A549 (cell line): Measurements from ENCODE around the gene SNCAIP. TPM values are rescaled to one million over a fixed set of nuclear protein-coding genes. Genes with fewer than 3 reads are reported as not detected.

Experiments used
- ATAC-seq, 2 experiments: fragments of 200-7000 bp in 1 of 2; fragments of >200 bp in 1 of 2; cut with Nextera tagmentation in 1 of 2; cut with Tn5 transposase in 1 of 2; 3 replicates each; pipeline versions ENCODE4 v1.8.0 to v1.9.1; 2018 to 2020; ENCODE audit warnings: mild to moderate bottlenecking in 1 of 2, moderate library complexity in 1 of 2
- CTCF ChIA-PET: fragments of 300-600 bp; sonication (Branson Sonifier 250); formaldehyde crosslinking; extraction: SDS; loops from one replicate; lab custom pipeline; 2021; ENCODE audit warnings: antibody characterized with exemption, inconsistent platforms; lab: Yijun Ruan, JAX
- POLR2A ChIA-PET: fragments of 350-600 bp; formaldehyde crosslinking; extraction: SDS; loops from one replicate; lab custom pipeline; 2021; ENCODE audit warnings: antibody characterized with exemption, inconsistent platforms; lab: Yijun Ruan, JAX
- DNase-seq, 2 experiments: peaks; one replicate each; pipeline versions ENCODE4 v3.0.0 to v3.0.0-alpha.2; 2011 to 2016; ENCODE audit warnings: low read depth in 1 of 2, low spot score in 1 of 2
- FAIRE-seq: peaks from 2 replicates; lab custom pipeline; 2011; peaks lifted over from hg19 to GRCh38; lab: Jason Lieb, UNC
- H3K27ac ChIP-seq, 2 experiments: fragments of >200 bp; sonication (Bioruptor Twin); formaldehyde crosslinking; 3 replicates each; pipeline ENCODE4 v1.5.1; 2016 to 2017
- H3K4me1 ChIP-seq: fragments of >200 bp; sonication (Bioruptor Twin); formaldehyde crosslinking; 3 replicates; pipeline ENCODE4 v1.6.1; 2016
- H3K4me2 ChIP-seq: fragments of >200 bp; sonication (Bioruptor Twin); formaldehyde crosslinking; 3 replicates; pipeline ENCODE4 v1.6.1; 2016
- H3K4me3 ChIP-seq: fragments of >200 bp; sonication (Bioruptor Twin); formaldehyde crosslinking; 3 replicates; pipeline ENCODE4 v1.5.1; 2016
- H3K9me3 ChIP-seq: fragments of >200 bp; sonication (Bioruptor Twin); formaldehyde crosslinking; 3 replicates; pipeline ENCODE4 v1.6.1; 2016
- CBX2 ChIP-seq: fragments of 200-600 bp; sonication (generic); IDR thresholded peaks from 2 replicates; pipeline ENCODE4 v1.6.1; 2016; ENCODE audit warnings: low read depth, mild to moderate bottlenecking, borderline replicate concordance
- CBX8 ChIP-seq: fragments of 200-600 bp; sonication (generic); IDR thresholded peaks from 2 replicates; pipeline ENCODE4 v1.6.1; 2016
- CEBPB ChIP-seq, 2 experiments: fragments of >200 bp in 1 of 2; sonication (Bioruptor Twin) in 1 of 2; formaldehyde crosslinking in 1 of 2; IDR thresholded peaks; 2 replicates each; pipeline ENCODE4 v1.6.1; 2012 to 2016
- EHF ChIP-seq: fragments of 250-450 bp; sonication (Bioruptor Pico); IDR thresholded peaks from 2 replicates; pipeline ENCODE4 v1.5.0; 2020; ENCODE audit warnings: mild to moderate bottlenecking
- ESRRA ChIP-seq: fragments of 150-350 bp; IDR thresholded peaks from 2 replicates; pipeline ENCODE4 v1.6.1; 2014; ENCODE audit warnings: mild to moderate bottlenecking, low read length, borderline replicate concordance
- JUN ChIP-seq, 2 experiments: fragments of >200 bp; sonication (Bioruptor Twin); formaldehyde crosslinking; IDR thresholded peaks; 2 replicates in 1 of 2; 3 replicates in 1 of 2; pipeline ENCODE4 v1.6.1; 2016 to 2017
- ZC3H11A ChIP-seq: fragments of 450-650 bp; IDR thresholded peaks from 2 replicates; pipeline ENCODE4 v1.6.1; 2014; ENCODE audit warnings: antibody characterized with exemption, mild to moderate bottlenecking
- ZSCAN20 ChIP-seq: fragments of 250-450 bp; sonication (Bioruptor Pico); IDR thresholded peaks from 2 replicates; pipeline ENCODE4 v1.8.0; 2022; ENCODE audit warnings: mild to moderate bottlenecking, moderate library complexity
- WGBS: methylation state at CpG from one replicate; pipeline ENCODE4 v1.1.6; 2017; ENCODE audit errors: missing lambda C conversion rate; 5-methylcytosine and 5-hydroxymethylcytosine counted together
- polyA plus RNA-seq, 4 experiments: library from polyadenylated mRNA; depleted of rRNA in 3 of 4; stranded (reverse); fragments of >200 nt; fragmentation: RNase III in 1 of 4; extraction: RNeasy Plus Mini Kit Qiagen cat#74134 plus additional on column Dnase treatment in 1 of 4; gene quantifications; 2 replicates in 3 of 4; 3 replicates in 1 of 4; pipeline ENCODE4 v1.2.3, GENCODE V29; 2011 to 2017
- TF ChIP-seq, protein P1 (sequence below): fragments of 150-350 bp; IDR thresholded peaks from 2 replicates; pipeline ENCODE4 v1.6.1; 2014; ENCODE audit warnings: low read depth, mild to moderate bottlenecking, low read length
- TF ChIP-seq, protein P2 (sequence below): fragments of 200-600 bp; sonication (generic); IDR thresholded peaks from 2 replicates; pipeline ENCODE4 v1.6.1; 2016; ENCODE audit warnings: antibody characterized with exemption, mild to moderate bottlenecking, moderate library complexity
- TF ChIP-seq, protein P3 (sequence below): fragments of >200 bp; sonication (Bioruptor Twin); formaldehyde crosslinking; IDR thresholded peaks from 3 replicates; pipeline ENCODE4 v1.6.1; 2016
- TF ChIP-seq, protein P4 (sequence below): fragments of 450-650 bp; IDR thresholded peaks from 2 replicates; pipeline ENCODE4 v1.6.1; 2014; ENCODE audit warnings: antibody characterized with exemption

The SNCAIP gene
- polyA plus RNA-seq, 2 of the 4 experiments (the other 2 are of a cell fraction), result 0.03 to 0.04 TPM

DNA sequence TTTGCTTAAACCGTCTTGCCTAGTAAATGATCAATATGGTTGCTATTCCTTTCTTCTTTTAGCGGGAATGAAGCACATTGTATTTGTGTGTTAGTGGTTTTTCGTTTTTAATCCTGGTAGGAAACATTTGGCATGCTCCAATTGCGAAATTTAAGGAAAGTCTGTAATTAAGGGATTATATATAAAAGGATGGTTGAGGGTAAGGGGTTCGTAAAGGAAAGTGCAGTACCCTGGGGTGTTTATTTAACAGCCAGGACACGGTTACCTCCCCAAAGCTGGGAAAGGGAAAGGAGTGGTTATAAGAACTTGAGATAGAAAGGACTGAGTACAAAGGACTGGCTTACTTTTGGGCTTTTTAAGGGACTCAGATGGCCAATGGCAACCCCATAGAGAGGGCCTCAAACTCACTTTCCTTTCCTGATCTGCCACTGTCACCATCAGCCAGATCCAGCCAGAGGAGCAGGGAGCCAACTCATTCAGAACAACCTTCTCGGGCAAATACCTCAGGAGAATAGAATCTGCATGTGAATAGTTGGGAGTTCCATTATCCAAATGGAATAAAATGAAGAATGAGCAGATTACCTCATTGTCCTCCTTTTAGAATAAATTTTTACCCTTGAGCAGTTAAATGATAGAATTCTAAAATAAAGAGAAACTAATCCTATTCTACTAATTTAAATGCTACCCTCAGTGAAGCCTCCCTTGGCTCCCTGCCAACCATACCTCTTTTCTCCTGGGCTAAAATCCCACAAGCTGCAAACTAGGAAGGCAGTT lies 117.7 kb downstream of the SNCAIP start (continued):
- TF ChIP-seq, protein P1, sequence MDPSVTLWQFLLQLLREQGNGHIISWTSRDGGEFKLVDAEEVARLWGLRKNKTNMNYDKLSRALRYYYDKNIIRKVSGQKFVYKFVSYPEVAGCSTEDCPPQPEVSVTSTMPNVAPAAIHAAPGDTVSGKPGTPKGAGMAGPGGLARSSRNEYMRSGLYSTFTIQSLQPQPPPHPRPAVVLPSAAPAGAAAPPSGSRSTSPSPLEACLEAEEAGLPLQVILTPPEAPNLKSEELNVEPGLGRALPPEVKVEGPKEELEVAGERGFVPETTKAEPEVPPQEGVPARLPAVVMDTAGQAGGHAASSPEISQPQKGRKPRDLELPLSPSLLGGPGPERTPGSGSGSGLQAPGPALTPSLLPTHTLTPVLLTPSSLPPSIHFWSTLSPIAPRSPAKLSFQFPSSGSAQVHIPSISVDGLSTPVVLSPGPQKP, result no peak
- TF ChIP-seq ESRRA, result no peak

DNA sequence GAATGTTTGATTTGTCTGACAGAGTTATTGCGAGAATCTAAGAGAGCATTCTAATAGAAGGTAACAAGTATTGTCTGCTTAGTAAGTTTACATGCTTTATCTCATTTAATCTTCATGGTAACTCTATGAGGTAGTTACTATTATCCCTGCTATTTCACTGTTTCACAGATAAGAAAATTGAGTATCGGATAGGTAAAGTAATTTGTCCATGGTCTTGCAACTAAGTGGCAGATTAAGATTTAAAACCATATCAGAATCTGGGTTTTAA lies 118.2 kb downstream of the SNCAIP start:
- TF ChIP-seq ZSCAN20 (CRISPR knock-in tag) (no peak), EHF (CRISPR knock-in tag) (no peak), JUN (IDR thresholded peaks at IDR 0.05) (no peak), CBX2 (no peak)
- TF ChIP-seq, protein P2, sequence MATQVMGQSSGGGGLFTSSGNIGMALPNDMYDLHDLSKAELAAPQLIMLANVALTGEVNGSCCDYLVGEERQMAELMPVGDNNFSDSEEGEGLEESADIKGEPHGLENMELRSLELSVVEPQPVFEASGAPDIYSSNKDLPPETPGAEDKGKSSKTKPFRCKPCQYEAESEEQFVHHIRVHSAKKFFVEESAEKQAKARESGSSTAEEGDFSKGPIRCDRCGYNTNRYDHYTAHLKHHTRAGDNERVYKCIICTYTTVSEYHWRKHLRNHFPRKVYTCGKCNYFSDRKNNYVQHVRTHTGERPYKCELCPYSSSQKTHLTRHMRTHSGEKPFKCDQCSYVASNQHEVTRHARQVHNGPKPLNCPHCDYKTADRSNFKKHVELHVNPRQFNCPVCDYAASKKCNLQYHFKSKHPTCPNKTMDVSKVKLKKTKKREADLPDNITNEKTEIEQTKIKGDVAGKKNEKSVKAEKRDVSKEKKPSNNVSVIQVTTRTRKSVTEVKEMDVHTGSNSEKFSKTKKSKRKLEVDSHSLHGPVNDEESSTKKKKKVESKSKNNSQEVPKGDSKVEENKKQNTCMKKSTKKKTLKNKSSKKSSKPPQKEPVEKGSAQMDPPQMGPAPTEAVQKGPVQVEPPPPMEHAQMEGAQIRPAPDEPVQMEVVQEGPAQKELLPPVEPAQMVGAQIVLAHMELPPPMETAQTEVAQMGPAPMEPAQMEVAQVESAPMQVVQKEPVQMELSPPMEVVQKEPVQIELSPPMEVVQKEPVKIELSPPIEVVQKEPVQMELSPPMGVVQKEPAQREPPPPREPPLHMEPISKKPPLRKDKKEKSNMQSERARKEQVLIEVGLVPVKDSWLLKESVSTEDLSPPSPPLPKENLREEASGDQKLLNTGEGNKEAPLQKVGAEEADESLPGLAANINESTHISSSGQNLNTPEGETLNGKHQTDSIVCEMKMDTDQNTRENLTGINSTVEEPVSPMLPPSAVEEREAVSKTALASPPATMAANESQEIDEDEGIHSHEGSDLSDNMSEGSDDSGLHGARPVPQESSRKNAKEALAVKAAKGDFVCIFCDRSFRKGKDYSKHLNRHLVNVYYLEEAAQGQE, result no peak
- TF ChIP-seq, protein P3, sequence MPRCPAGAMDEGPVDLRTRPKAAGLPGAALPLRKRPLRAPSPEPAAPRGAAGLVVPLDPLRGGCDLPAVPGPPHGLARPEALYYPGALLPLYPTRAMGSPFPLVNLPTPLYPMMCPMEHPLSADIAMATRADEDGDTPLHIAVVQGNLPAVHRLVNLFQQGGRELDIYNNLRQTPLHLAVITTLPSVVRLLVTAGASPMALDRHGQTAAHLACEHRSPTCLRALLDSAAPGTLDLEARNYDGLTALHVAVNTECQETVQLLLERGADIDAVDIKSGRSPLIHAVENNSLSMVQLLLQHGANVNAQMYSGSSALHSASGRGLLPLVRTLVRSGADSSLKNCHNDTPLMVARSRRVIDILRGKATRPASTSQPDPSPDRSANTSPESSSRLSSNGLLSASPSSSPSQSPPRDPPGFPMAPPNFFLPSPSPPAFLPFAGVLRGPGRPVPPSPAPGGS, result no peak
- ATAC-seq, result no peak
- H3K4me1 ChIP-seq, result no peaks in the 10 kb centered on the region
- DNase-seq, result no peak
- H3K27ac ChIP-seq, result no peak overlapping the region
- 55% methylated on average over 2 of the region's 2 CpGs for WGBS
- H3K9me3 ChIP-seq, result no peaks in the 10 kb centered on the region
- no peak overlapping the region for H3K4me2 ChIP-seq
- no peak overlapping the region for H3K4me3 ChIP-seq
- FAIRE-seq, result peak; percentile 13
- CTCF ChIA-PET, result no interaction called here
- POLR2A ChIA-PET, result no interaction called here

DNA sequence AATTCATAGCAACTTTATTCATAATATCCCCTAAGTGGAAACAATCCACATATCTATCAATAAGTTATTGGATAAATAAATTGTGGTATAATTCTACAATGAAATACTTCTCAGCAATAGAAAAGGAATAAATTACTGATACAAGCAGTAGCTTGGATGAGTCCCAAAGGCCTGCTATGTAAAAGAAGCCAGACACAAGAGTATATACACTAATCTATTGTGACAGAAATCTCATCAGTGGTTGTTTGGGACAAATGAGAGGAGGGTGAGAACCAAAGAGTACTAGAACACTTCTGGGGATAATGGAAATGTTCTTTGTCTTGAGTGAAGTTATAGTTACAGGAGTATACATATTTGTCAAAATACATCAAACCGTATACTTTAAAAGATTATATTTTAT lies 119.3 kb downstream of the SNCAIP start:
- no peak for ATAC-seq
- Histone ChIP-seq H3K27ac (no peak overlapping the region), H3K4me3 (no peak overlapping the region), H3K4me2 (no peak overlapping the region), H3K4me1 (no peaks in the 10 kb centered on the region)
- DNase-seq, result no peak
- POLR2A ChIA-PET, result no interaction called here
- WGBS, result 94% methylated on average over 1 of the region's 1 CpG
- FAIRE-seq, result no peak
- CTCF ChIA-PET, result no interaction called here
- TF ChIP-seq JUN (IDR thresholded peaks at IDR 0.05), result no peak
- TF ChIP-seq, protein P4, sequence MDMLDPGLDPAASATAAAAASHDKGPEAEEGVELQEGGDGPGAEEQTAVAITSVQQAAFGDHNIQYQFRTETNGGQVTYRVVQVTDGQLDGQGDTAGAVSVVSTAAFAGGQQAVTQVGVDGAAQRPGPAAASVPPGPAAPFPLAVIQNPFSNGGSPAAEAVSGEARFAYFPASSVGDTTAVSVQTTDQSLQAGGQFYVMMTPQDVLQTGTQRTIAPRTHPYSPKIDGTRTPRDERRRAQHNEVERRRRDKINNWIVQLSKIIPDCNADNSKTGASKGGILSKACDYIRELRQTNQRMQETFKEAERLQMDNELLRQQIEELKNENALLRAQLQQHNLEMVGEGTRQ, result no peak
- no peak for TF ChIP-seq CBX8
- no peak for TF ChIP-seq ZC3H11A
- TF ChIP-seq CEBPB (IDR thresholded peaks at IDR 0.05), result no peak
- TF ChIP-seq, all 56 proteins: peak for 0
- H3K9me3 ChIP-seq, result no peaks in the 10 kb centered on the region
